Measurements from ENCODE around the gene TECPR2. TPM values are rescaled to one million over a fixed set of nuclear protein-coding genes. Genes with fewer than 3 reads are reported as not detected.

Gene TECPR2
- total and polyA plus RNA-seq, 2 experiments from 2014 or later = 9.2 to 37.4 TPM

GRCh38 chr14:102502571-102502970 lies 139.8 kb downstream of the TECPR2 start:
- Histone ChIP-seq H3K4me1 (ENCODE audit: low read depth) (peaks cover 16% of the 10 kb centered on the region), H3K9me3 (ENCODE audit: low read depth) (no peaks in the 10 kb centered on the region), H3K27me3 (no peaks in the 10 kb centered on the region), H3K36me3 (peaks cover 4% of the 10 kb centered on the region), H3K27ac (no peak overlapping the region), H3K4me3 (no peak overlapping the region)
- no peak for TF ChIP-seq CTCF (IDR thresholded peaks at IDR 0.05; ENCODE audit: low read depth, low read length)
- no peak for DNase-seq (ENCODE audit: low read depth in 1 of 2, low spot score in 1 of 2)

- peaks cover 16% of the 10 kb centered on the region for H3K4me1 ChIP-seq (ENCODE audit: low read depth)
- no peak for DNase-seq (ENCODE audit: low read depth in 1 of 2, low spot score in 1 of 2)
- H3K27ac ChIP-seq = peak overlapping the region; percentile 51
These were observed 141.0 kb downstream of the TECPR2 start for GRCh38 chr14:102503641-102504327.

GRCh38 chr14:102504328-102504999 lies 141.7 kb downstream of the TECPR2 start:
- H3K27me3 ChIP-seq = no peaks in the 10 kb centered on the region
- peaks cover 4% of the 10 kb centered on the region for H3K36me3 ChIP-seq
- H3K4me1 ChIP-seq (ENCODE audit: low read depth) = peaks cover 14% of the 10 kb centered on the region
- no peak for DNase-seq (ENCODE audit: low read depth in 1 of 2, low spot score in 1 of 2)
- no peak for TF ChIP-seq CTCF (IDR thresholded peaks at IDR 0.05; ENCODE audit: low read depth, low read length)
- no peaks in the 10 kb centered on the region for H3K9me3 ChIP-seq (ENCODE audit: low read depth)
- H3K27ac ChIP-seq = peak overlapping the region; percentile 51
- H3K4me3 ChIP-seq = no peak overlapping the region

More at GRCh38 chr14:102503641-102504327, 141.0 kb downstream of the TECPR2 start:
- Histone ChIP-seq H3K27me3 (no peaks in the 10 kb centered on the region), H3K9me3 (ENCODE audit: low read depth) (no peaks in the 10 kb centered on the region), H3K4me3 (no peak overlapping the region), H3K36me3 (peaks cover 4% of the 10 kb centered on the region)
- TF ChIP-seq CTCF (IDR thresholded peaks at IDR 0.05; ENCODE audit: low read depth, low read length) = no peak

- H3K27ac ChIP-seq = peak overlapping the region; percentile 51
- DNase-seq (ENCODE audit: low read depth in 1 of 2, low spot score in 1 of 2) = no peak
These were observed 142.4 kb downstream of the TECPR2 start for GRCh38 chr14:102505000-102505619.

More at GRCh38 chr14:102505000-102505619, 142.4 kb downstream of the TECPR2 start:
- peaks cover 10% of the 10 kb centered on the region for H3K4me1 ChIP-seq (ENCODE audit: low read depth)
- no peaks in the 10 kb centered on the region for H3K27me3 ChIP-seq
- no peak for TF ChIP-seq CTCF (IDR thresholded peaks at IDR 0.05; ENCODE audit: low read depth, low read length)
- no peaks in the 10 kb centered on the region for H3K9me3 ChIP-seq (ENCODE audit: low read depth)
- peaks cover 4% of the 10 kb centered on the region for H3K36me3 ChIP-seq
- H3K4me3 ChIP-seq = no peak overlapping the region

All from cardiac muscle cell (in vitro differentiated cells and primary cell).